H1 (cell line): ENCODE results near the gene MAP6. TPM values are rescaled to one million over a fixed set of nuclear protein-coding genes. Genes with fewer than 3 reads are reported as not detected.

ENCODE experiments used
- CTCF ChIA-PET: fragments of 300-600 bp; sonication (Branson Sonifier 250); formaldehyde crosslinking; loops from one replicate; lab custom pipeline; 2021; ENCODE audit not compliant: partially characterized antibody; lab: Charles Lee
- POLR2A ChIA-PET: fragments of 300-600 bp; sonication (Branson Sonifier 250); formaldehyde crosslinking; loops from one replicate; lab custom pipeline; 2021; ENCODE audit warnings: inconsistent platforms; ENCODE audit not compliant: partially characterized antibody; lab: Charles Lee
- DNase-seq, 2 experiments: peaks; one replicate each; pipeline versions ENCODE4 v3.0.0 to v3.0.0-alpha.2; 2010 to 2022; ENCODE audit warnings: low spot score in 2 of 2, low read depth in 1 of 2, mixed read lengths in 1 of 2
- FAIRE-seq: peaks from 2 replicates; lab custom pipeline; 2011; peaks lifted over from hg19 to GRCh38; lab: Jason Lieb, UNC
- H2AFZ ChIP-seq: 2 replicates; pipeline ENCODE4 v1.8.1; 2012; ENCODE audit warnings: low read length, inconsistent platforms
- H2AK5ac ChIP-seq: 2 replicates; pipeline ENCODE4 v1.6.1; 2013; ENCODE audit warnings: low read depth, low read length
- H2BK120ac ChIP-seq: replicated peaks from 2 replicates; pipeline ENCODE3; 2013; ENCODE audit warnings: low read depth, low read length, inconsistent platforms
- H2BK12ac ChIP-seq: 2 replicates; pipeline ENCODE4 v1.6.1; 2013; ENCODE audit warnings: low read depth, low read length
- H2BK15ac ChIP-seq: 2 replicates; pipeline ENCODE4 v1.6.1; 2013; ENCODE audit warnings: low read length
- H2BK20ac ChIP-seq: 2 replicates; pipeline ENCODE4 v1.6.1; 2013; ENCODE audit warnings: low read length
- H2BK5ac ChIP-seq: 2 replicates; pipeline ENCODE4 v1.6.1; 2013; ENCODE audit warnings: low read depth, low read length
- H3K14ac ChIP-seq: 2 replicates; pipeline ENCODE4 v1.6.1; 2013; ENCODE audit warnings: inconsistent platforms; ENCODE audit not compliant: insufficient read length
- H3K18ac ChIP-seq: 2 replicates; pipeline ENCODE4 v1.6.1; 2013; ENCODE audit warnings: low read length; ENCODE audit errors: extremely low read depth
- H3K23ac ChIP-seq: 2 replicates; pipeline ENCODE4 v1.6.1; 2013; ENCODE audit warnings: inconsistent platforms; ENCODE audit not compliant: insufficient read length
- H3K23me2 ChIP-seq: 2 replicates; pipeline ENCODE4 v1.6.1; 2013; ENCODE audit warnings: low read depth, low read length
- H3K27ac ChIP-seq: 2 replicates; pipeline ENCODE4 v1.6.1; 2011; ENCODE audit warnings: low read depth, low read length, inconsistent platforms
- H3K27me3 ChIP-seq, 4 experiments: replicated peaks in 1 of 4; 1 replicate in 1 of 4; 2 replicates in 3 of 4; pipeline versions ENCODE4 v1.6.1 to v1.8.1; 2011 to 2013; ENCODE audit warnings: low read length in 3 of 4, mild to moderate bottlenecking in 3 of 4, inconsistent platforms in 2 of 4, mixed read lengths in 2 of 4, moderate library complexity in 1 of 4; ENCODE audit not compliant: control insufficient read depth in 3 of 4, insufficient read depth in 3 of 4; ENCODE audit errors: extremely low read depth in 1 of 4
- H3K36me3 ChIP-seq, 4 experiments: 2 replicates each; pipeline versions ENCODE4 v1.6.1 to v1.8.1; 2011 to 2013; ENCODE audit warnings: mild to moderate bottlenecking in 4 of 4, low read length in 3 of 4, moderate library complexity in 2 of 4, control low read depth in 1 of 4, inconsistent platforms in 1 of 4; ENCODE audit not compliant: insufficient read depth in 4 of 4, control insufficient read depth in 2 of 4
- H3K4ac ChIP-seq: replicated peaks from 2 replicates; pipeline ENCODE3; 2013; ENCODE audit warnings: low read length, low read depth, mixed read lengths, inconsistent platforms; ENCODE audit not compliant: insufficient read length
- H3K4me1 ChIP-seq, 4 experiments: replicated peaks in 1 of 4; 1 replicate in 1 of 4; 2 replicates in 3 of 4; pipeline versions ENCODE4 v1.6.1 to v1.8.1; 2011 to 2013; ENCODE audit warnings: low read length in 3 of 4, inconsistent platforms in 2 of 4, mixed read lengths in 1 of 4; ENCODE audit not compliant: insufficient read depth in 4 of 4, control insufficient read depth in 3 of 4
- H3K4me2 ChIP-seq, 2 experiments: 2 replicates each; pipeline versions ENCODE4 v1.6.1 to v1.8.1; 2011 to 2013; ENCODE audit warnings: low read depth in 2 of 2, low read length in 2 of 2, control low read depth in 1 of 2, inconsistent platforms in 1 of 2, mild to moderate bottlenecking in 1 of 2; ENCODE audit not compliant: insufficient read depth in 1 of 2
- H3K4me3 ChIP-seq, 4 experiments: fragments of 200-600, 300-600 bp in 1 of 4; sonication (generic), shearing (Covaris generic), sonication (Bioruptor Twin) in 1 of 4; 2 replicates each; pipeline versions ENCODE4 v1.5.1 to v1.8.1; 2011 to 2016; ENCODE audit warnings: low read length in 4 of 4, low read depth in 3 of 4, control low read depth in 2 of 4, inconsistent platforms in 2 of 4, mild to moderate bottlenecking in 2 of 4, mixed read lengths in 1 of 4, moderate library complexity in 1 of 4; ENCODE audit not compliant: insufficient read depth in 2 of 4; ENCODE audit errors: extremely low read depth in 1 of 4
- H3K56ac ChIP-seq: replicated peaks from 2 replicates; pipeline ENCODE3; 2013; ENCODE audit warnings: low read depth, mild to moderate bottlenecking, mixed read lengths, low read length, inconsistent platforms; ENCODE audit not compliant: insufficient read length
- H3K79me1 ChIP-seq: 2 replicates; pipeline ENCODE4 v1.6.1; 2013; ENCODE audit warnings: low read depth, low read length, control low read depth
- H3K79me2 ChIP-seq, 2 experiments: 2 replicates each; pipeline versions ENCODE4 v1.6.1 to v1.8.1; 2012 to 2013; ENCODE audit warnings: low read length in 2 of 2, mild to moderate bottlenecking in 2 of 2, inconsistent platforms in 1 of 2; ENCODE audit not compliant: insufficient read depth in 2 of 2, control insufficient read depth in 1 of 2
- H3K9ac ChIP-seq, 4 experiments: replicated peaks in 1 of 4; 1 replicate in 1 of 4; 2 replicates in 3 of 4; pipeline versions ENCODE4 v1.6.1 to v1.8.1; 2011 to 2013; ENCODE audit warnings: low read depth in 3 of 4, low read length in 3 of 4, control low read depth in 2 of 4, mild to moderate bottlenecking in 2 of 4, moderate library complexity in 2 of 4, inconsistent platforms in 1 of 4; ENCODE audit errors: extremely low read depth in 1 of 4
- H3K9me3 ChIP-seq, 2 experiments: 2 replicates each; pipeline versions ENCODE4 v1.6.1 to v1.8.1; 2012 to 2013; ENCODE audit warnings: mild to moderate bottlenecking in 2 of 2, moderate library complexity in 2 of 2, control low read depth in 1 of 2, inconsistent platforms in 1 of 2, low read depth in 1 of 2, low read length in 1 of 2, mixed read lengths in 1 of 2; ENCODE audit not compliant: insufficient read depth in 2 of 2
- H4K20me1 ChIP-seq, 2 experiments: replicated peaks in 1 of 2; 2 replicates each; pipeline versions ENCODE3 to v1.8.1; 2011 to 2013; ENCODE audit warnings: inconsistent platforms in 2 of 2, low read length in 2 of 2, mild to moderate bottlenecking in 1 of 2; ENCODE audit not compliant: insufficient read depth in 2 of 2, control insufficient read depth in 1 of 2
- H4K5ac ChIP-seq: 2 replicates; pipeline ENCODE4 v1.6.1; 2013; ENCODE audit warnings: low read length, low read depth, mixed read lengths, inconsistent platforms; ENCODE audit not compliant: insufficient read length
- H4K8ac ChIP-seq: 2 replicates; pipeline ENCODE4 v1.8.0; 2013; ENCODE audit warnings: mild to moderate bottlenecking, moderate library complexity, low read length, inconsistent platforms; ENCODE audit not compliant: insufficient read depth; ENCODE audit errors: extremely low read depth
- H4K91ac ChIP-seq: replicated peaks from 2 replicates; pipeline ENCODE3; 2013; ENCODE audit warnings: low read length, mixed read lengths, inconsistent platforms; ENCODE audit not compliant: insufficient read length
- ATF3 ChIP-seq: IDR thresholded peaks from 2 replicates; pipeline ENCODE4 v1.6.1; 2011; ENCODE audit warnings: low read depth, mild to moderate bottlenecking, low read length; ENCODE audit not compliant: insufficient read depth
- CEBPB ChIP-seq: IDR thresholded peaks from 2 replicates; pipeline ENCODE4 v1.6.1; 2012; ENCODE audit warnings: low read depth, low read length
- E2F6 ChIP-seq: IDR thresholded peaks from 2 replicates; pipeline ENCODE4 v1.6.1; 2012; ENCODE audit warnings: inconsistent platforms
- JUND ChIP-seq: IDR thresholded peaks from 2 replicates; pipeline ENCODE4 v1.6.1; 2011; ENCODE audit warnings: mild to moderate bottlenecking, improper control_type of control experiment, low read length
- KDM1A ChIP-seq: fragments of 200-600, 300-600 bp; sonication (generic); IDR thresholded peaks from 2 replicates; pipeline ENCODE4 v1.7.1; 2016; ENCODE audit warnings: mild to moderate bottlenecking, low read length, borderline replicate concordance
- KDM5A ChIP-seq: fragments of 200-600 bp; IDR thresholded peaks from 2 replicates; pipeline ENCODE4 v1.7.1; 2012; ENCODE audit warnings: mild to moderate bottlenecking, low read length, inconsistent platforms, mixed read lengths
- MAFK ChIP-seq: IDR thresholded peaks from 2 replicates; pipeline ENCODE4 v1.6.1; 2012; ENCODE audit warnings: low read depth, mild to moderate bottlenecking, improper control_type of control experiment, low read length
- PHF8 ChIP-seq: fragments of 200-600 bp; sonication (generic); conservative IDR thresholded peaks from 2 replicates; pipeline ENCODE4 v1.7.1; 2012; ENCODE audit warnings: low read depth, mild to moderate bottlenecking, inconsistent platforms, low read length, moderate library complexity
- RAD21 ChIP-seq, 2 experiments: IDR thresholded peaks in 1 of 2; conservative IDR thresholded peaks in 1 of 2; 2 replicates each; pipeline ENCODE4 v1.6.1; 2011; ENCODE audit warnings: low read depth in 2 of 2, low read length in 2 of 2, improper control_type of control experiment in 1 of 2, inconsistent platforms in 1 of 2, mild to moderate bottlenecking in 1 of 2, moderate library complexity in 1 of 2
- SAP30 ChIP-seq: fragments of 300-600 bp; sonication (generic); IDR thresholded peaks from 2 replicates; pipeline ENCODE4 v1.7.1; 2012; ENCODE audit warnings: low read length, moderate library complexity, mild to moderate bottlenecking, inconsistent platforms; ENCODE audit not compliant: insufficient read depth, insufficient replicate concordance
- SIX5 ChIP-seq: IDR thresholded peaks from 2 replicates; pipeline ENCODE4 v1.6.1; 2011; ENCODE audit warnings: mild to moderate bottlenecking, low read depth, low read length
- ZNF274 ChIP-seq: IDR thresholded peaks from 2 replicates; pipeline ENCODE4 v1.7.0; 2012; ENCODE audit warnings: low read length, borderline replicate concordance; ENCODE audit errors: extremely low read depth
- WGBS, 2 experiments: shearing (Covaris generic) in 1 of 2; methylation state at CpG; one replicate each; pipeline versions ENCODE4 v1.1.6 to v1.1.7; 2013 to 2015; ENCODE audit warnings: low lambda C conversion rate in 2 of 2, mixed read lengths in 2 of 2, inconsistent platforms in 1 of 2, low coverage in 1 of 2, missing lambda C conversion rate in 1 of 2; ENCODE audit not compliant: insufficient replicate concordance in 2 of 2, insufficient coverage in 1 of 2, insufficient read length in 1 of 2; ENCODE audit errors: extremely low coverage in 1 of 2, missing lambda C conversion rate in 1 of 2; 5-methylcytosine and 5-hydroxymethylcytosine counted together
- polyA plus RNA-seq, 7 experiments: library from polyadenylated mRNA; depleted of rRNA in 3 of 7; stranded (reverse) in 5 of 7; unstranded in 2 of 7; fragments of >200 nt in 5 of 7; fragments of 200-250 nt in 2 of 7; gene quantifications; 1 replicate in 5 of 7; 2 replicates in 1 of 7; 4 replicates in 1 of 7; pipeline versions ENCODE4 v1.2.1 to v1.2.3, GENCODE V29; 2011 to 2013; ENCODE audit warnings: missing spikeins in 2 of 7, mixed read lengths in 2 of 7
- total RNA-seq: library from RNA; stranded (reverse); fragmentation: NEBNext Ultra II Directional; extraction: Animal tissue kit (Norgen Biotek cat#: 25700); gene quantifications from 2 replicates; pipeline ENCODE4 v1.2.1, GENCODE V29; 2021

MAP6 gene
- total and polyA plus RNA-seq, 2 of the 8 experiments (the other 6 are each of a cell fraction or from before 2014, with no cell fraction given): 0.54 to 0.89 TPM

GRCh38 chr11:75571625-75572024 is 97.2 kb downstream of the MAP6 start:
- no peak overlapping the region for H3K4me3 ChIP-seq
- H3K14ac ChIP-seq: no peak overlapping the region
- ChIA-PET POLR2A (interaction anchor here (1.0 to 35.1 kb wide), 11 partner anchors 4 to 209 kb away, joined by 3 to 1120 read pairs (median 7); partner anchors contain the start of gene SERPINH1), CTCF (interaction anchor here (0.6 to 17.4 kb wide), 8 partner anchors 12 to 304 kb away, joined by 3 to 344 read pairs (median 10); partner anchors contain the start of gene SERPINH1)
- H3K4me2 ChIP-seq: no peak overlapping the region
- H3K79me1 ChIP-seq: peaks cover 3% of the 10 kb centered on the region
- no peak for FAIRE-seq
- no peaks in the 10 kb centered on the region for H3K27me3 ChIP-seq
- H2BK12ac ChIP-seq: no peak overlapping the region
- no peak overlapping the region for H3K56ac ChIP-seq
- H3K23ac ChIP-seq: no peak overlapping the region
- H4K5ac ChIP-seq: no peak overlapping the region
- H2BK5ac ChIP-seq: no peak overlapping the region
- peaks cover 42 to 71% (median 58%) of the 10 kb centered on the region in 4 experiments for H3K36me3 ChIP-seq
- no peaks in the 10 kb centered on the region; the same call in 1 of the 2 replicates for H3K23me2 ChIP-seq
- no peak overlapping the region for H3K4ac ChIP-seq
- 92% methylated on average over 14 of the region's 14 CpGs; no CpG with 5 or more reads in 1 of the 2 experiments for WGBS, 2 experiments
- no peak overlapping the region for H2AFZ ChIP-seq
- H3K9ac ChIP-seq: no peak overlapping the region
- H3K9me3 ChIP-seq: no peaks in the 10 kb centered on the region
- peaks cover 0 to 19% of the 10 kb centered on the region in 2 experiments; a peak in 2 of 4 replicates for H3K79me2 ChIP-seq
- no peak overlapping the region for H2BK20ac ChIP-seq
- H3K4me1 ChIP-seq: peaks cover 0 to 4% (median 0%) of the 10 kb centered on the region in 4 experiments; a peak in 4 of 7 replicates
- H3K27ac ChIP-seq: no peak overlapping the region
- H2BK15ac ChIP-seq: no peak overlapping the region
- no peak overlapping the region for H4K91ac ChIP-seq
- H3K18ac ChIP-seq: no peak overlapping the region
- no peak overlapping the region for H2BK120ac ChIP-seq
- H4K20me1 ChIP-seq: peaks cover 6 to 18% of the 10 kb centered on the region in 2 experiments
- H4K8ac ChIP-seq: no peak overlapping the region; the same call in 1 of the 2 replicates
- no peak overlapping the region for H2AK5ac ChIP-seq
- no peak for DNase-seq
- TF ChIP-seq KDM5A: no peak
- TF ChIP-seq E2F6: no peak
- TF ChIP-seq ZNF274: no peak
- no peak for TF ChIP-seq KDM1A
- TF ChIP-seq CEBPB: no peak
- no peak for TF ChIP-seq JUND
- TF ChIP-seq PHF8: no peak
- TF ChIP-seq ATF3: no peak
- no peak for TF ChIP-seq SAP30
- no peak for TF ChIP-seq SIX5
- no peak for TF ChIP-seq MAFK
- no peak for TF ChIP-seq RAD21 (IDR thresholded peaks at IDR 0.05 in 1 of 2, conservative IDR thresholded peaks at IDR 0.05 in 1 of 2; ENCODE audit: low read depth in 2 of 2, low read length in 2 of 2)
